CD4-positive, alpha-beta T cell treated with Interleukin-21 for 1 hour (primary cell): ENCODE measurements around the gene RTL10.
"Not testable (repeated sequence)": the region's sequence is repeated elsewhere in the genome, so short reads cannot be mapped to it uniquely, and the experiment has no call there.

Experiments
- DNase-seq: peaks from one replicate; pipeline ENCODE4 v3.0.0-alpha.2; 2020

Gene RTL10

DNA sequence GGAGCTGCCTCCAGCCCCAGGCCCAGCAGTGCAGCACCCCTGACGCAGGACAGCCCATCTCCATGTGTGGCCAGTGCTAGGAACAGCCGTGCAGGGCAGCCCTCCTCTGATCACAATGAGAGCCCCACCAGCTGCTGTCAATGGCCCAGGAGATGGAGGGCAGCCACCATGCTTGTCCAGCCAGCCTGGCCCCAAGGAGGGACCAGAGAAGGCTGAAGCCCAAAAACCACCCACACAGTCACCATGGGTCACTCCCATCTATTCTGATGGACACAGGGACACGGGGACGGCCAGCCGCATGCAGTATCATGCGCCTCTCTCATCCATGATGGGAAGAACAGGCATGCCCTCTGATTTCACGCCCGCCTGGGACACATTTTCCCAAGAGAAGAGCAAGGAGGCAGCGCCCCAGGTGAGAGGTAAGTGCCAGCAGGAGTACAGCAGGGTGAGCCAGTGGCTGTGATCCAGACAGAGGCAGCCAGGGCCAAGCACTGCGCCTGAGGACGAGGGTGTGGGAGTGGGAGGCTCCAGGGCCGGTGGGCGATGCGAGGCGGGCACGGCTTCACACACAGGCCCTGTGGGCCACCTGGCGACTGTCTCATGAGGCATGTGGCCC is 33.6 kb upstream of the RTL10 start:
- DNase-seq: no peak

DNA sequence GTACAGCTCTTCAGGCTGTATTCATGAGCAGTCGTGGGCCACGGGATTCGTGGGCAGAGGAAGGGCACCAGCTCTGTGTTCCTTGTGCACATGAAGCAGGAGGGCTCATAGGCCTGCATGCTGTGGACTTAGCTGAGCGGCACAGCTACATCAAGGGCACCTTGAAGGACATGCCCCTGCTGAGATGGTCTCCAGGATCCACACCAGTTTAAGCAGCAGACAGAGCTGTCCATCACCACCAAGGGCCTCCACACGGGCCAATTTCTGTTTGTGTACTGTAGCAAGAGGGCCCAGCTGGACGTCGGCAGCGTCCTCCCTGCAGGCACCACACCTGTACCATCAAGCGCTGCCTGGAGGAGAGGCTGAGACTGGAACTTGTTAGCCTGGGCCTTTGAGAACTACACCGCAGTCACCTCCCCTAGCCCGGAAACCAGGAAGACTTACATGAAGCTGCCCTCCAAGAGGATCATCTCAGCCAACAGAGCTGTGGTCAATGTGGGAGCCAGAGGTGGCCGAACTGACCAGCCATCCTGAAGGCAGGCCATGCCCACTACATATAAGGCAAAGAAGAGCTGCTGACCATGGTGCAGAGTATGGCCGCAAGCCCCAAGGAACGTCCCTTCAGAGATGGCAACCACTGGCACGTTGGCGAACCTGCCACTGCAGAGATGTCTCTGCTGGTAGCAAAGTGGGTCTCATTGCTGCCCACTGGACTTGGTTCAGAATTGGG is 32.7 kb upstream of the RTL10 start:
- no peak for DNase-seq

DNA sequence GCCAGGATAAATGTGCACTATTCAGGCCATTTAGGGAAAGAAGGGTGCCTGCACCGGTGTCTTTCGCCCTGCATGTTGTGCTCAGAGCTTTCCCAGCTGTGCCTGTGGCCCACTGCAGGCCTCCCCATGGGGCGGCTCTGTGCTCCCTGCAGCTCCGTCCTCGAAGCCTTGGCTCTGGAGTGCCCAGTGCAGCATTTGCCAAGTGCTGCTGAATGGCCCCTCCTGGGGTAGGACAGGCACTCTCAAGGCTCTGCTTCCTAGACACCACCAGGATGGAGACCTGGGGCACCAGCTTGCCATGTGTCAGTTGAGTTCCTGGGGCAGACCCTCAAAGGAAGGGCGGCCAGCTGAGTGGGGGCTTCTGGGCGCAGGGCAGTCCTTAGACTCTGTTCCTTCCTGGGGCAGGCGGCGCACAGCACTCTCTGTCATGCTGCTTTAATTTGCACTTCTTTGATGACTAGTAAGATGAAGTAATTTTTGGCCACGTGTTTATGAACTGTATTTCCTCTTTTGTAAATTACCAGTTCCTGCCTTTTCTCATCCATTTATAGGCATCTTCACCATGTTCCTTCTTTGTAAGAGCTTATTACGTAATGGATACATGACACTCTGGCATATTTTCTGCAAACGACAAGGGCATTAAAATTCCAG is 32.1 kb upstream of the RTL10 start:
- peak; percentile 50 for DNase-seq

- DNase-seq: no peak
Observed at GRCh38 chr22:19885841-19886592, 31.3 kb upstream of the RTL10 start.

DNA sequence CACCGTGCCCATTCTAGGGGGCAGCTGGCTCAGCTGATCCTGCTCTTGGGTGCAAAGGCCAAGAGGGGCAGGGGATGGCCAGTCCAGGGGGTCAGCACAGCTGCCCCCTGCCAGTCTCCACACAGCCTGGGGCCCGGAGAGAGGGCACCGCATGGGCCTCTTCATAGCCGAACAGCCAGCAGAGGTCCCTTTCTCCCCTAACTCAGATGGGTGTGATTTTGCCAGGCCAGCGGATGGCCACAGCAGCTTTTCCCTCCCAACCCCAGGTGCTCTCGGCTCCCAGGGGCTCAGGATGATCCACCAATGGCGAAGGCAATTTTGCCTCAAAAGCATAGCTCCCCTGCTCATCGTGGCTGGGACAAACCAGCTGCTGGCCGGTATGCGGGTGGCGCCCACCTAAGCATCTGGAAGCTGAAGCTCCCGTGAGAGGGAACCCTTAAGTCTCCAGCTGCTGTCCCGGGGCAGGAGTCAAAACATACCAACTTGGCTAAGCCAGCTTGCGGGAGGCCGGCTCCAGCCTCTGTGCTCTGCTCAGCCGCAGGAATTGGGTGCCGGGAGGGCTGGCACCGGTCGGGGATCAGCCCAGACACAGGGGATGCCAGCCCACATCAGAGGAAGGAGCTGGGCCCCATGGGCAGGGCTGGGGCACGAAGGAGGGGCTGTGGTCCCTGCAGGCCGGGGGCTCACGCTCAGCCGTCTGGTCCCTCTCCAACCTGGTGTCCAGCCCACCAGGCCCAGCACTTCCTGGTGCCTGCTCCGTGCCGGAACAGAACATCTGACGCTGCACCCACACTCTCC is 30.5 kb upstream of the RTL10 start:
- DNase-seq: no peak

DNA sequence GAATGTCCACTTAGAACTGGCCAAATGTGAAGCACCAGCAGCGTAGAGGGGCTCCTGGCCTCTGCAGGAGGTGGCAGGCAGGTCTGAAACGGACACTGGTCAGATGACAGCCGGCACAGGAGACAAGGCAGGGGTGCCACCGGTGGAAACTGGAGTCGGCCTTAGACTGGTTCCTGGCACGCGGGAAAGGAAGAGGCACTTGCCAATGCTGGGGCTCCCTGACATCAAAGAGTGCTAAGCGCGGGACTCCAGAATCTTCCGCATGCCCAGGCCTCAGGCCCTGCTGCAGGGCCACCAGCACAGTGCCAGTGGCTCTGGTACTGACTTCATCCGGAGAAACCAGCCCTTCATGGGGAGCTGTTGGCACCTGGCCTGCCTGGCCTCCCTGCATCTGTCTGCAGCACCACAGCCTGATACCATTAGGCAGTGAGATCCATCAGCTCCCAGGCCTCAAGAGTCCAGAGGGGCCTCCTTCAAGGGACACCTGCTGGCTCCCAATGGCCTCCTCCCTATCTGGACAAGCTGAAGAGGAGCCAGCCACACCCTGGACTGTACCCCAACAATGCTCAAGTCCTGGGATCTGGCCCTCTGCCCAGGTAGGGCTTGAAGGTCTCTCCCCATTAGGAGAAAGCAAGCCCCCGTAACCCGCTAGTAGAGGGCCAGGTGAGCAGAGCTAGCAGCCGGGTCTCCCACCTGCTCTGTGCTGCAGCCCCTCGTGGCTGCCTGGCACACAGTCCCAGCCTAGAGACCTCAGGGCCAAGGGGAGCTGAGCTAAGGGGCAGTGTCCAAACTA is 29.7 kb upstream of the RTL10 start:
- no peak for DNase-seq

DNA sequence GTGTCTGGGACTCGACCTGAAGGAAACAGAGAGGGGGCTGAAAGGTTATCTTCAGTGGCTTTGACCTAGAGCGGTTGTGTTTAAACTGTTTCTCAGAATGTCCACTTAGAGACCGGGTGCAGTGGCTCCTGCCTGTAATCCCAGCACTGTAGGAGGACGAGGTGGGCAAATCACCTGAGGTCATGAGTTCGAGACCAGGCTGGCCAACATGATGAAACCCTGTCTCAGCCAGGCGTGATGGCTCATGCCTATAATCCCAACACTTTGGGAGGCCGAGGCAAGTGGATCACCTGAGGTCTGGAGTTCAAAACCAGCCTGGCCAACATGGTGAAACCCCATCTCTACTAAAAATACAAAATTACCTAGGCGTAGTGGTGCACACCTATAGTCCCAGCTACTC is 28.8 kb upstream of the RTL10 start:
- DNase-seq: not testable (repeated sequence)

DNA sequence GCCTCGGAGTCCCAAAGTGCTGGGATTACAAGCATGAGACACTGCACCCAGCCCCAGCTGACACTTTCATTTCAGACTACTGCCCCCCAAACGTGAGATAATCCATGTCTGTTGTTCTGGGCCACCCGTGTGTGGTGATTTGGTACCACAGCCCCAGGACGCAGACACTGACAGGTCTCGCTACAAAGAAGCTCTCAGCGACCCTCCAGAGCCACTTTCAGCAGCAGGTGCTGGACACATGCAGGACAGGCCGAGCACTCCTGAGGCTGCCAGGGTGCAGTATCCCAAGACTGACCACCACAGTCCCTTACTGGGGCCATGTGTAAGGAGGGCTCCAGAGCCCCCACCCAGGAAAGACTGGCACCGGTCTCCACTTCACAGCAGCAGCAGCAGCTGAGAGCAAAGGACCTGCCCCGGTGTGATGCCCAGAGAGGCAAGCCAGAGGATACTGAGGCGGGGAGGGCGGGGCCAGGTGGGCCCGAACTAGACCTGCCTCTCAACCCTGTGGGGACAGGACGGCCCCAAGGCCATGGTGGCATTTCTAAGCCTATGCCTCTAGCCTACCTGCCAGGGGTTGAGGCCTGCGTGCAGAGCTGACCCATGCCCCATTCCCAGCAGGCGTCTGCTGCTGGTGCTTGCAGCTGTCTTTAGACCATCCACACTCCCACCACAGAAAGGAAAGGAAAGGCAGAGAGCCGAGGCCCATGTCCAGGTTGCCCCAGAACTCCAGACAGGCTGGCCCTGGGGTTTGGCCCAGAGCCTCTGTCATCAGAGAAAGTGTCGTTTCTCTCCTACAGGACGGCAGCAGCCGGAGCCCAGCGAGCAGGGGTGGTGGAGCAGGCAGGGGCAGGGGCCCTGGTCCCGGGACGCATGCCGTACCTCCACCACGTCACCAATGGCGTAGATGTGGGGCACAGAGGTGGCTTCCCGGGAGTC is 28.0 kb upstream of the RTL10 start:
- DNase-seq: no peak

GRCh38 chr22:19880786-19881569 is 26.3 kb upstream of the RTL10 start:
- no peak for DNase-seq

DNA sequence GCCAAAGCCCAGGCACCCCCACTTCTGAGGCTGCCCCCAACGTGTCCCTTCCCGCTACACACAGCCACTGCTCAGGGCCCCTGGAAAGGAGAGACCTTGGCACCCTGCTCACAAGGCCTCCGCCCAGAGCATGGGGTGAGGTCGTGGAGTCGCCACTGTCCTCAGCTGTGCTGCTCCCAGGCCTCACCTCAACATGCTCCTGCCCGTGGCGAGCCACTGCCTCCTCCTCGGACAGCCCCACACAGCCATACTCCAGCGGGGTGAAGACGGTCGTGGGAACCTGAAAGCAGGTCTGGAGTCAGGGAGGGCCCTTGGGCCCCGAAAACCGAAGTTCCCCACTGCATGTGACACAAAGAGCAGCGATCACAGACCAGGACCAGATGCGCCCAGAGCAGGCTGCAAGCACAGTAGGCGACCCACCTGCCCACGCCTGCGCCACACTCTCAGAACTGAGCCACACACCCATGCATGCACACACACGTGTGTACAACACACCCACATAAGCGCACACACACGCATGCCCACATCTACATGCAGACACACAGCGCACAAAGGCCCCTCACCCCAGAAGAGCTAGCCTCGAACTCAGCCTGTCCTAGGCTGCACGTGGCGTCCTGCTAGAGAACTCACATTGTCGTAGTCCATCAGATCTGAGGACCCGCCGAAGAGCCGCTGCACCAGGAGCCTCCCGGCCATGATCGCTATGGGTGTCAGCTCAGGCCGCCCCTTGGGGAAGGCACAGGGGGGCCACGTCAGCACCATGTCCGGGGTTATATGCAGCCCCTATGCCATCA is 25.5 kb upstream of the RTL10 start:
- DNase-seq: no peak

- DNase-seq: no peak
Observed at GRCh38 chr22:19879643-19879991, 24.9 kb upstream of the RTL10 start.

DNA sequence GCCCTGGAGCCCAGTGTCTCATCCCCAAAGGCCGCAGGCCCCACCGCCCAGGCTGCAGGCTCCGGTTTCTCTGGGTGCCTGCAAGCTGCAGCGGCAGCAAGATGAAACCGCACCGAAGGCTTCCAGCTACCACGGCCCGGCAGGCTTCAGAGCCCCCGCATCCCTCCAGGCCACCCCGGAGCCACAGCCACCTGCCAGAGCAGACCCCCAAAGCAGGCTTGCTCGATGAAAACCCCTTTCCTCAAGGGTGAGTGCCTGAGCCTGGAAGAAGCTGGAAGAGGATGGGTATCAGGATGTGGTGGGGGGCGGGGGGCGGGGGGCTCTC is 24.5 kb upstream of the RTL10 start:
- DNase-seq: no peak

DNA sequence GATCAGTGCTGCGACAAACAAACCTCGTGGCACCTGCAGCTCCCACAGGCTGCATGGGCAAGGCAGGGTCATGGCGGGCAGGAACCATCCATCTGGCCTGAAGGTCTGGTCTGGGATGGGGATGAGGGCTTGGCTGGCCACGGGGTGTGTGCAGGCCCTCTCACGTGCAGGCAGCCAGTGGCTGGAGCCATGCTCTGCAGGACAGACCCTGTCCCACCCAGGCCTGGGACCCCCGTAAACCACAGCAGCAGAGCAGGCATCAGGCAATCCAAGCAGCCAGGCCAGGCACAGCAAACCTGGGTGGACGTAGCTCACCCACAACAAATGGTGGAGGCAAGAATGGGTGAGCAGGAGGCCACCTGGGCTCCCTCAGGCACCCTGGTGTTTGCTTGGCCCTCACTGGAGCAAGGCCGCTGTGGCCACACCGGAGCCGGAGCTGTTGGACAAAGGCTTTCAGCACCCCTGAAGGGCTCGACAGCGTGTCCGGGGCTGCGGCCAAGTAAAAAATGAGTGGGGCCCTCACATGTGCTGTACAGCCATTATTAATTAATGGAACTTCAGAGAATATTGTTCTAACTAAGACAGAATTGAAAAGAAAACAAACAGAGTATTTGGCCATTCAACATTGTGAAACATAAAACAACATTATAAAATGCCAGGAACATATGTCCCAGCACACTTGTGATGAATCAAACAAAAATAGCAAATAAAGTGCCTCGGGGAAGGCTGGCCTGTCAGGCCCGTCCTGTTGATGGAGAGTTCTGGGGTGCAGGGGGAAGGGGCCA is 24.0 kb upstream of the RTL10 start:
- no peak for DNase-seq

- DNase-seq: no peak
Observed at GRCh38 chr22:19877626-19878339, 23.1 kb upstream of the RTL10 start.

- no peak for DNase-seq
Observed at GRCh38 chr22:19876941-19877625, 22.4 kb upstream of the RTL10 start.

- DNase-seq: no peak
Observed at GRCh38 chr22:19876314-19876940, 21.8 kb upstream of the RTL10 start.
